GM21528 (cell line): ENCODE results near the gene MED13L.

Experiments
- ATAC-seq: cut with Tn5 transposase; IDR thresholded peaks from one replicate; pipeline ENCODE4 v1.9.1; 2021; ENCODE audit warnings: mild to moderate bottlenecking, moderate library complexity; ENCODE audit not compliant: unreplicated experiment, low FRiP score

MED13L gene

DNA sequence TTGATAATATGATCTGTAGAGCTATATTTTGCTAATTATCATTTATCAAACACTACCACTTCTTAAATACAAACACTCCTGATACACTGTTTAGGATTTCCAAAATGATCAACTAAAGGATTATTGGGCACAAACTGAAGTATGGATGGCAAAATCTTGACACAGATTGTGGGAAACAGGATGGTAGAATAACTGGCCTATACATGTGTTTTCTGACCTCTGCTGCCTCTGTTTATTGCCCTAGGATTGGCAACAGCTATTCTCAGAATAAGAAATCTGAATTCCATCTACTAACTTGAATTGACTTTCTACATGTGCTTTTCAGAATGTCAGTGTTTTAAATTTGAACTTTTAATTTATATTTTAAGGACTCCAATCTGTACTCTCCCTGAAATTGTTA is 209.1 kb downstream of the MED13L start:
- no peak for ATAC-seq

DNA sequence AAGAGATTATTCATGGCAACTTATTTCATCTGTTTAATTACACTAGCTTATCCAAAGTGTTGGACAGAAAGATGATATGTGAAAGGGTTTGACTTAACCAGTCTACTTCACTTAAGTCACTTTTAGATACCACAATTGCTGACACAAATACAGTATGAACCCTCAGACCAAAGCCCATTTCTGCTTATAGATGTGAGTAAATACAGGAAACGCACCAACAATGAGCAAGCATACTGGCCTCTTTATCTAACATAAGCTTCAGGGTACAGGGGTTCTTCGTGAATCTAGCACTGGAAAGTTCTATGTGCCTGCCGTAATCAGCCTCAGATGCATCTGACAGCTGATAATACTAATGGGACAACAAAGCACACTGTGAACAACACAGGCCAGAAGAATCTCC is 209.6 kb downstream of the MED13L start:
- ATAC-seq = no peak

DNA sequence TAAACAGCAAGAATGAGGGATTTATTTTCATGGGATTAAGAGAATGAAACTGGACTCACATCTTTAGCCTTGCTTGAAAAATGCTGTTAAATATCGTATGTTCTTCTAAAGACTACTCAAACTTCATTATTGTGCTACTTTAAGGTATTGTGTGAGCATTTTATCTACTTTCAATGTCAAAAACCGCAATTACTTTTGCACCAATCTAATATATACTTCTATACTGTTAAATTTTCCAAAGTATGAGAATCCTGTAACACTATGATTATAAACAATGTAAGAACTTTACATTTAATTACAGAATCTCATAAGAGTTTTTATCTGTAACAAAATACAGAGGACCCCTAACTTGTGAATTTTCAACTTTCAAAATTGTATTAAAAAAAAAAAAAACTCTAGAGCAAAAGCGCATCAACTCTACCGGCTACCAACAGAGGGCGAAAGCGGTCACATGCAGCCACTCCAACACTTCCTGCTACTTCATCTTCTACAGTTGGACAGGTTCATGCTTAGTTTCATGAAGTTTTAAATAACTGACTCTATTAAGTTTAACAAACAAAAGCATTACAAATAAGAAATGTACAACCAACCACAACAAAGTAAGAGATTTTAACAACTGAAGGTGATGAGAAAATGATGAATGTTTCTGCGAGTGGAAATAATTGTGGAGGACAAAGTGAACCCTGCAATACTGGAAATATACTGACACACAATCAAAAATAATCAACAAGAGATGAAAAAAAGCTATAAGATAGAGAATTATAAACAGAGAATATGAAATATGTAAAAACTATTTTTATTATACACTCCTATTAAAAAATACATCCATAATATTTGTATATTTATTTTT is 210.9 kb downstream of the MED13L start:
- no peak for ATAC-seq

DNA sequence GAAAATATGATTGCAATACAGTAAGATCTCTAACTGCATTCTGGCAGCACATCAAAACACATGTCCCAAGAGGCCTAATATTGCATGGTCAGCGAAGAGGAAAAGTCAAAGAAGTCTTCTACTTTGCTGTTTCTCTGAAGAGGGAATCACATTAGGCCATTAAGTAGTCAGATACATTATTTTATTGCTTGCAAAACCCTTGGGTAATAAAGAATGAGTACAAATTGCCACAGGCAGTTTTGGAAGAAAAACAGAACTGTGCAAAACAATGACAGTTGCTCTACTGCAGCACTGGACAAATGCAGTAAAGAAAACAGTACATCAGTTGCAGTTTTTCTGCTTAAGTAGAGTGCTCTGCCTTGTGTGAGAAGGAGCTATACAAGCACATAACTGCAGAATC is 211.9 kb downstream of the MED13L start:
- no peak for ATAC-seq

DNA sequence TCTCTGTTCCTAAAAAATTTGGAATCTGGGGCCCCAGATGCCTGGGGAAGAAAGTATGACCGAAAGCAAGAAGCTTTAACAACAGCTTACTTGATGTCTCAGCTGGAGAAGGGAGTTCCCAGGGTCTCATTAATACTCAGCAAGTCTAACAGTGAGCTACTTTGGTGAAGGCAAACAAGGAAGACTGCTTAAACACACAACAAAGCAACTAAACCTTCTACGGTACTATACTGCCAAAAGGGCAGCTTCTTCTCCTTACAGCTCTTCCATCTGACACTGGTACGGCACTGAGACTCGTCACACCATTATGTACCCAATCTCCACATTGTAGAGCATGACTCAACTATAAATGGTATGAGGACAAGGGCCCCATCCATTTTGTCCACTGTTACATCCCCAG is 213.0 kb downstream of the MED13L start:
- ATAC-seq = no peak

DNA sequence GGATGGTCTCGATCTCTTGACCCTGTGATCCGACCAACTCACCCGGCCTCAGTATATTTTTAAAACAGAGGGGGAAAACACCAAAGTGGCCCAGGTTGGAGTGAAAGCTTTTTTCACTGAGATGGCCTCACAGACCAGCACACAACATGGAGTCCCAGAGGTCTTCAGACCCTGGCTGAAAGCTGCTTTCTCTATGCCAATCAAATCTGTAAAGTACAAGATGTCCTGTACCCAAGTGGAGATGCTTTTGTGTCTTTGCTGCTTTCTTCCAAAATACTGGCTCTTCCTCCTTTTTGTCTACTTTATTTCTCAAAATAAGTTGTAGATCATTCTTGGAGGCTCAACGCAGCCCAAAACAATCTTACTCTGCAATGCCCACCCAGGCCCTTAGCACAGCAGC is 214.8 kb downstream of the MED13L start:
- ATAC-seq = no peak

DNA sequence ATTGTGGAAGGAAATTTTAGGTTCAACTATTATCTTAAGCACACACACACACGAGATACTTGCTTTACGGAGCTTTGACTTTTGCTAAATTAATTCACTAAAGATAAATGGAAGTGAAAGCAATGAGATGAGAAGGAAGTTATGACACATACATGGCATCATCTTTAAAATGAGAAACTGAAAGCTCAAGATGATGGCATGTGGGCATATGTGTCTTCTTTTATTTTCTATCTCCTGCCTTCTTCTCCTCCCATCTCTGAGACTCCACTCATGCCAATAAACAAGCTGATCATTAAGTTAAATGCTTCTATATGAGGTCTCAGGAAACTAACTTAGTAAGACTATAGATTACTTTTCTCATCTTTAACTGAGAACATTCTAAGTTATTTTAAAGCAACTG is 216.7 kb downstream of the MED13L start:
- ATAC-seq = peak; percentile 82

DNA sequence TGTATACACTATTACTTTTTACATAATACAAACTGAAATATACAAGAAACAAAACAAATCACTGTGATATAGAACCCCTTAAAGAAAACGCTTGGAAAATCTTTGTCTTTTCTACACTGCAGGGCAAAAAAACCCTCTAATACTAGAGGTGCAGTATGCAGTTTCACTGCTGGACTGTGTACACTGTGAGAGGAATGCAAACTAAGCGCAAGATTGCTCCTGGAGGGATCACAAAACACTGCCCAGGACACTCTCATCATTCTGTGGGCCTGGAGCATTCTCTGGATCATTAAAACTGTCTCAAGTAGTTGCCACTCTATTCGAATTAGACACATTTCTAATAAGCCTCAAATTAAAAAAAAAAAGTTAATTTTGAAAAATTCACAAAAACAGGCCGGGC is 217.6 kb downstream of the MED13L start:
- no peak for ATAC-seq

DNA sequence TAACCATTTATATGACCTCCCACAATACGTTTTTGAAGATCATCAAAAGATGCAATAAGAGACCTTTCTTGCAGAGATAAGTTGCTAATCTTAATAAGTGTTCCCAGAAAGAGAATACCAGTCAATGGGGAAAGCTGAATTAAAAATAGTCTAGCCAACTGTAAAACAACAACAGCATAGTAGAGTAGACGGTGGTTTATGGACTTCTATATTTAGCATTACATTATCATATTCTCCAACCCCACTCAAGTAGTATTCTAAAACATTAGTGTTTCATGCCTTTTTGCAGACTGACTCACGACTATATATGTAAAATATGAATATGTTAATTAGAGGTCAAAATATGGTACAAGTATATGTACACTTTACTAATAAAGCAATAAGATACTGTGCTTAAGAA is 218.9 kb downstream of the MED13L start:
- ATAC-seq = no peak

DNA sequence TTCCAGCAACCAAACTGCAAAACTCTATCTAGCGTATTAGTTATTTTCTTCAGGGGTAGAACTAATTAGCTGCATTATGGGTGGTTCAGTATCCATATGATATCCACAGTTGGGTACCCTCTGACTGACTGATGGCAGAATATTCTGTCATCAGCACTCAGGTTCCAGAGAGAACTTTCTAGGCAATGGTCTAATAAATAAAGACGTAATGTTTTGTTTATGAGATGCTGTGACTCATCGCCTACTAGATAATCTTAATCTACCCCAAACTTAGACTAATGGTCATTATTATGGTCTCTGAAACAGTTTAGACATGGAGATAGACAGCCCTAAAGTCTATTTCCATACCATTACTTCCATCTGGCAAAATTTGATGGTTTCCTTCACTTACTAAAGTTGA is 220.1 kb downstream of the MED13L start:
- ATAC-seq = no peak

DNA sequence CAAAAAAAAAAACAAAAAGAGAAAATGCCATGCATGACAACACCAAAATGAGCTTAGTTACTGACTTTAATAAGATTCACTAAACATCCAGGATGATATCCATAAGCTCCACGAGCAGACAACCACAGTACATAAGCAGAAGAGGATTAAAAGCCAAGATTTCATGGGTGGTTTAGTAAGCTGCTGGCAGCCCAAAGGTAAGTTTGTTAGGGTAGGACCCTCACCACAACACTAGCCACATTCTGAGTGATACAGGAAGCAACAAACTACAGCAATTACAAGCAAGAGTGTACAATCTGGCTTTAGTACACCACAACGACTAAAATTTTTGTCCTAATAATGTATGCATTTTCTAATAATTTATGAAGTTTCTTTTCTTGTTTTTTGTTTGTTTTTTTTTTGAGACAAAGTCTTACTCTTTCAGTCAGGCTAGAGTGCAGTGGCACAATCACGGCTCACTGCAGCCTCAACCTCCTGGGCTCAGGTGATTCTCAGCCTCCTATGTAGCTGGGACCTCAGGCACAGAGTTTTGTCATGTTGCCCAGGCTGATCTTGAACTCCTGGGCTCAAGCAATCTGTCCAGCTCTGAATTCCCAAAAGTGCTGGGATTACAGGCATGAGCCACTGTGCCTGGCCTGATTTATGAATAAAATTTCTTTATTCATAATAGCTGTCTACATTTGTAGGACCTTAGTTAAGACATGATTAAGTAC is 221.4 kb downstream of the MED13L start:
- ATAC-seq = no peak

DNA sequence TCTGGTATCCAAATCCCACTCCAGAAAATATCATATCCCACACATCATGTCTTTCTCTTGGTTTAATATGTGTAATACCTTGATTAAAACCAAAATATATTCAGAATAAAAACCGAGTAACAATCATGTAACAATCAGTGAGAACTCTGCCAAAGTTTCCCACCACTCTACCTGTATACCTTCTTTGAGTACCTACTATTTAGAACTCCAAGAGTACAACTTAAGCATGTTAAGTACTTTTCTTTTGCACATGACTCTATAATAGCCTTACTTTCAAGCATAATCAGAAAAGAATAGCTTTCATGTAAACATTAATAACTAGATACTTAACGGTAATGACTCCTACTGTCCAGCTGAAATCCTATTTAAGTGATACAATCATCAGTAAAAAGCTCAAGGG is 223.2 kb downstream of the MED13L start:
- no peak for ATAC-seq

DNA sequence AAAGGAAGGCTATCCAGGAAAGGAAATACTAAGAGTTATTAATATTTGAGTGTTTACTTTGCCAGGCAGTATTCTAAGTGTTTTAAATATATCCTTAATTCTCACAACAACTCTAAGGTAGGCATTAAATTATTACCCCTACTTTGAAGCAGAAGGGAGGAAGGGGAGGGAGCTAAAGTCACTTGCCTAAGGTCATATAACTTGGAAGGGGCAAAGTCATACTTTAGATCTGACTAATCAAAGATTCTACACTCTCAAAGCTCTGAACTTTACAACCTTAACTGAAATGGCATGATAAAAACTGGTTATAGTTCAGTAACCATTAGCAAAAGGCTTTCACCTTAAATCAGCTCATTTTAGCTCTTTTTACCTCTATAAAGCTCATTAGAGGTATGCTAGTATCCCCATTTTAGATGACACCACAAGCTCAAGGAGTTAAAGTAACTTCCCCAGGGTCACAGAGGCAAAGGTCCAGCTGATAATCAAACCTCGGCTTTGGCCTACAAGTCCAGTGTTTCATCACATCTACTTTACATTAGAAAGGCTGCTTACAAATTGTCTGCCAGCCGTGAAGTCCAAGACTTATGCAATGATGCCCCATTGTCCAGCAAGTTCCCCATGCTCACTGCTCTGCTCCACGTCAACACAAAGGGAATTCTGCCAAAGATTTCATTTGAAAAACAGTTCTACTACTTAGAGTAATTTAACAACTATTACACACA is 223.9 kb downstream of the MED13L start:
- ATAC-seq = no peak

DNA sequence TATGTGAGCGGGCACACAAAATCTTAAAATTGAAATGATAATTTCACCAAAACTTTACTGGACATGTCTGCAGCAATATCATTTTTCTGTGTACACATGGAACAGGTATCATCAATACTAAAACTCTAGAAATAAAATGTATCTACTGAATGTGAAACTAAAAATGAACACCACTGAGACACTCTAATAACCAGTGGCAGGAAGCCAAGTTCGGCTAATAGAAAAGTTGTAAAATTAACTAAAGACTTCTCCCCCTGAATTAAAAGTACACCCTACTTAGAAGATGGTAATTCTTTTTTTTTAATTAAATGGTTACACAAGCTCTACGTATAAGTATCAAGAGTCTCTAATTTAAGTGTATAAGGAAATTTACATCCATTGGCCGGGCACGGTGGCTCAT is 227.2 kb downstream of the MED13L start:
- no peak for ATAC-seq

DNA sequence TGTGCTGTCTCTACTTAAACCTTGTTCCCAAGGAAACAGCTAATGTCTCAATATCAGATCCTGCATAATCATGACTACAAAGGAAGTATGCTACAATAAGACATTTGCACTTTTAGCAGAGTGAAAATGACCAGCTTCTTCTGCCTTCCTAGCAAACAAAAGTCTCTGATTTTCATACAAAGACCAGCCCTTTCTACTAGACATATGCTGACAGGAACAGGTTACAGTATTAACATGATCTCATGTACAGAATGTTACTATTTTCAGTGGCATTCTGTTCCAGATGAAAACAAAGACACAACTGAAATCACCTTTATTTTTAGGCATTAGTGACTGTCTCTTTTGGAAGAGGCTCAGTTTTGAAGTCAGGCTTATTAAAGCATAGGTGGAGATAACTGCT is 228.6 kb downstream of the MED13L start:
- no peak for ATAC-seq

DNA sequence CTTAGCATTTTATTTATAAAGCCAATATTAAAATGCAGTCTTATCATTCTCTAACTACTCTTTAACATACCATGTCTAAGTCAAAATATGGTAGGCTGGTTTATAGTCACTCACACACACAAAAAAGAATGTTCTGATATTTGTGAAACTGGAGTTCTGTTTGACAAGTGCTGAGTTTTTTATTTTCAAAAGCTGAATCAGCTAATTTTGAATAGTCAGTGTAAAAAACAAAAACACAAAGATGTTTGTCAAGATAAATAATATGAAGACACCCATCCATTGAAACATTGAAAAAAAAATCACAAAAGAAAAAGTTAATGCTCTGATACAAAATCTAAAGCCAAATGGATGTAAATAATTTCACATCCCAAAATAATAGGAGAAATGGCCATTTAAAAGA is 231.5 kb downstream of the MED13L start:
- ATAC-seq = no peak

DNA sequence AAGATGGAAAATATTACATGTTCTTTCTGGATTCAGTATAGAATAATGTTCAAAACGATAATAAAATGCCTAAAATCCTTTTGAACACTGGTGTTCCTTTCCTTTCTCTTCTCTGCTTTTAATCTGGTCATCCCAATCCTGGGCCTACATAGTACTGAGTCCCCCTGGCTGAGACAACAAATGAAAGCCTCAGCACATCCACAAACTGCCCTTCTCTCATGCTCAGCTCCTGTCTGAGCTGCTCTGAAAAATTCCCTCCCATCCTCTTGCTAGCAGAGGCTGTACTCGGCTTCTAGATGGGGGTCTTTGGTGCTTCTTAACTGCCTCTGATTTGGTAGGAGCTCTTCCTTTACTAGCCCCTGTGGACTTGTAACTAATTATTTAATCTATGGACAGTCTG is 232.3 kb downstream of the MED13L start:
- no peak for ATAC-seq

DNA sequence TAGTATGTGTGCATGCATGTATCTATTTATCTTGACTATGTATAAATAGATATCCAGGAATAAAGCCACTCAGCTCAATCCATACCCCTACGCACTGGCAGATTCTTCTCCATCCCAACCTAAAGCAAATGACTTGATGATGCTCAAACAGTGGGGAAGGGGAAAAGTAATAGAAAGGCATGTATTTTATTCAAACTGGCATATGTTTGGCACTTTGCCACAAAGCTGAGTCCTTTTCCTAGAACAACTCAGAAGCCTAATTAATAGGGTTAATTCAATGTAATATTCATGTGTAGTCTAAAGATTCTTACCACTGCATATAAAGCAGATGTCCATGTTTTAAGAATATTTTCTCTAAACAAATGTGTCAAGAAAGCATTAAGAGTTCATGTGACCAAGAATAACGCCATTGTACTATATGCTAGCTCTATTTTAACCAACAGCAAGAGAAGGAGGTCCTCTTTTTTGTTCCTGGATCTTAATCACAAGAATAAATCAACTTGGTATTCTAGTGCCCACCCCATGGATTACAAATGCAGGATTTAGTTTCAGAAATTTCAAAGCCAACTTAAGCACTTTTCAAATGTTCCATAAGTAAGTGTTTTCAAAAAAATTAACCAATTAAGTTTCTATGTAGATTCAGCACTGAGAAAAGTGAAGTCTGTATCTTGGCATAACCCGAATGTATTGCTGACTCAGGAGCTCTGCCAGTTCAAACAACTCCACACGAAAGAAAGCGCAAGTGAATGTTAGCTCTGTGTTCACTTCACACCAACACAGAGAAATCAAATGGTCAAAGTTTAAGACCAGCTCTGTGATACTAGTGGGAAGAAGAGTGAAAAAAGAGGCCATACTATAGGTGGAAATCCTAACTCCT is 233.6 kb downstream of the MED13L start:
- no peak for ATAC-seq

DNA sequence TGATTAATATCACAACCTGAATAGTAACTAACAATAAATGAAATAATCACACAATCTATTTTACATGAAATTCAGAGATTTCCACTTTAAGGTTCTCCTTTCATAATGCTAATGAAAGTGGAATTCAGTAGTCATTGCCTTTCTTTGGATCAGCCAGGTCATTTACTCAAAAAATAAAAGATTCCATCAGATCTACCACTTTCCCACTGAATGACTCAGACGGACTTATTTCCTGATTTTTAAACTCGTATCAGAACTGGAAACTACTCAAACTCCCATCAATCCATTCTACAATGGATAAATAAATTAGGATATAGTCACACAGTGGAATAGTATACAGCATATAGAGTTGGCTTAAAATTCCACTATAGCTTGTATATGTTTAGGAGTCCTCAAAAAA is 237.1 kb downstream of the MED13L start:
- ATAC-seq = no peak

DNA sequence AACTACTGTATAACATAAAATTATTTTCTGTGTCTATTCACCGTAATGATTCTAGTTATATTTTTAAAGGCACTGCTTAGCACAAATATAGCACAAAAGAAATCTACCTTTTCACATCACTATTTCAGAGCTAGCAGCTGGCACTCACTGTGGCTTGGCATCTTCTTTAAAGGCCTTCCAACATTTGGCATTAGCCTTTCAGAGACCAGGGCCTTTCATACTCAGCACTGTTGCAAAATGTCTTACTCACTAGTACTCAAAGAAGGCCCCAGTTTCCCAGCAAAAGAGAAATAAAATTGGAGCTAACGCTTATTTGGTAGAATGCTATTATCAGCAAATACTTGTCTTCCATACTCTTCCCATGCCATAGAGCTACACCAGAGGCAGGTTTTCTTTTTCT is 238.4 kb downstream of the MED13L start:
- no peak for ATAC-seq
